T-helper 1 cell treated with Interleukin-12 subunit alpha and Interleukin-12 subunit beta and Interleukin-4 antibody, amounts not matched to agents 30 ng/mL and 1 ng/mL, for 36 hours (primary cell): ENCODE measurements around the gene CGB8. TPM values are rescaled to one million over a fixed set of nuclear protein-coding genes. Genes with fewer than 3 reads are reported as not detected.
"Not testable (repeated sequence)": the region's sequence is repeated elsewhere in the genome, so short reads cannot be mapped to it uniquely, and the experiment has no call there.

Experiments
- intact Hi-C: fragments of 100-400 bp; cut with micrococcal nuclease; formaldehyde crosslinking; loops from one replicate; pipeline ENCODE4 v1.15.1; 2024
- total RNA-seq: library from RNA; stranded (reverse); gene quantifications from 2 replicates; pipeline ENCODE4 v1.2.3, GENCODE V29; 2022

CGB8 gene
- total RNA-seq, 1 donor from 2014 or later = not detected

- intact Hi-C loops = not testable (repeated sequence)
These were observed 17.1 kb downstream of the CGB8 start, which contains the start of gene CGB2 for GRCh38 chr19:49031642-49032301. CGB2 (plus strand) TSS chr19:49031890; CDS start chr19:49032096, 206 bp downstream.

- intact Hi-C loops = not testable (repeated sequence)
These were observed 18.6 kb downstream of the CGB8 start for GRCh38 chr19:49030323-49030722.

GRCh38 chr19:49029749-49030148 lies 19.2 kb downstream of the CGB8 start:
- intact Hi-C loops = not testable (repeated sequence)

DNA sequence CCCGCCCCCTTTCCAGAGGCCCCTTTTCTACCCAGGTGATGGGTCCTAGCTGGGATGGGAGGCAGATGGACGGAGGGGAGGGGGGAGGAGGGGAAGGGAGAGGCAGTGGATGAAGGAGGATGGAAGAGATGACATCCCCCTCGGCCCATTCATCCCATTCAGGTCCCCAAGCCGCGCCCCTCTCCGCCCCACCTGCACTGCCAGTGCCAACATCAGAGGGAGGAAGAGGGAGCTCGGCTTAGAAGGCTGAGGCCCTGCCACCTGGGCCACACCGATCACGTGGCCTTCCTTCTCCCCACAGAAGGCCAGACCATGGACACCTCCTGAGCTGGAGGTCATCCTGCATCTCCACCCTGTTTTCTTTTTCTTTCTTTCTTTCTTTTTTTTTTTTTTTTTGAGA lies 20.2 kb downstream of the CGB8 start:
- intact Hi-C loops = not testable (repeated sequence)

GRCh38 chr19:49025599-49025998 lies 23.3 kb downstream of the CGB8 start:
- intact Hi-C loops = not testable (repeated sequence)

DNA sequence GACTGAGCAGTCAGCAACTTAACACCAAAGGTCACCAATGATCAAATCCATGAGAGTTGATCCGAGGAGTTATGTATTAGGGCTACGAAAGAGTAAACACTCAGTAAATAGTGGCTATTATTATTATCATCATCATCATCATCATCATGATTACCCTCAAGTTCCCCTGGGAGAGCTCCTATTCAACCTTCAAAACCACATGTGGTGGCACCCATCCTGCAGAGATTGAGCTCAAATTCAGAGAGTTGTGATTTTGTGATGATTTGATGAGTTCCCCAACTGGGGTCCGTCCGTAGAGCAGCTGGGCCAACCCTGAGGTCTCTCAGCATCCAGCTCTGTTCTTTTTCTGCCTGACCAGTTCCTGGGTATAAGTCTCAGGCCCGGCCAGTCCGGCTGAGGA lies 23.8 kb downstream of the CGB8 start:
- intact Hi-C loops = not testable (repeated sequence)

DNA sequence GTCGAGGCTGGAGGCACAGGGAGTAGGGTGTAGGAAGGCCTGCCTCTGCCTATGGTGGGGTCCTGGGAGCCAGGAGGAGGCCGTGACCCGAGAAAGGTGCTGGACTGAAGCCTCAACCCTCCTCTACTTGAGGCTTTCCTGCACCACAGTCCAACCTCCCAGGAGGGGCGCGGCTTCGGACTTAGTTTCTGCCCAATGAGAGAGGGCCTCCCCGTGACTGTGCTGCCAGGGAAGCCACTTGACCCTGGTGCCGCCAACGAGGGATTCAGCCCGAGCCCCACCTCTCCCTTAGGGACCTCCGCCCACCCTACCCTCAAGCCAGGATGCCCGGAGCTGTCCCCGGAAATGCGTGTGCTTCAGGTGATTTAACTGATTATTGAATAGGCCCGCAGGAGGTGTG lies 24.7 kb downstream of the CGB8 start, which contains the start of gene CGB3:
Gene CGB3, minus strand, starts transcription at position 101 of the 400 bp plus-strand sequence. CDS start 362 bp downstream, outside the sequence.
- intact Hi-C loops = not testable (repeated sequence)

DNA sequence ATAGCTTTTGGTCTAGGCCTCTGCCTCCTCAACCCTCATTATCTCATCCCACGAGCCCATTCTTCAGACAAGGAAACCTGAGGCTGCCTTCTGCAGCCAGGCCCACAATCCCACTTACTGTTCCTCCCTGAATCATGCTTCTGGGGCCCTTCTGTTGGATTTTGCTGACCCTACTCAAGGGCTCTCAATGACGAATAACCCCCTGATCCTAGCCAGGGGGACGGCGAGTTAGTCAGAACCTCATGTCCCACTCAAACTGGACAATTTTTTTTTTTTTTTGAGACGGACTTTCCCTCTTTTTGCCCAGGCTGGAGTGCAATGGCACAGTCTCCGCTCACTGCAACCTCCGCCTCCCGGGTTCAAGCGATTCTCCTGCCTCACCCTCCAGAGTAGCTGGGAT lies 26.8 kb downstream of the CGB8 start:
- intact Hi-C loops = no loop called here

DNA sequence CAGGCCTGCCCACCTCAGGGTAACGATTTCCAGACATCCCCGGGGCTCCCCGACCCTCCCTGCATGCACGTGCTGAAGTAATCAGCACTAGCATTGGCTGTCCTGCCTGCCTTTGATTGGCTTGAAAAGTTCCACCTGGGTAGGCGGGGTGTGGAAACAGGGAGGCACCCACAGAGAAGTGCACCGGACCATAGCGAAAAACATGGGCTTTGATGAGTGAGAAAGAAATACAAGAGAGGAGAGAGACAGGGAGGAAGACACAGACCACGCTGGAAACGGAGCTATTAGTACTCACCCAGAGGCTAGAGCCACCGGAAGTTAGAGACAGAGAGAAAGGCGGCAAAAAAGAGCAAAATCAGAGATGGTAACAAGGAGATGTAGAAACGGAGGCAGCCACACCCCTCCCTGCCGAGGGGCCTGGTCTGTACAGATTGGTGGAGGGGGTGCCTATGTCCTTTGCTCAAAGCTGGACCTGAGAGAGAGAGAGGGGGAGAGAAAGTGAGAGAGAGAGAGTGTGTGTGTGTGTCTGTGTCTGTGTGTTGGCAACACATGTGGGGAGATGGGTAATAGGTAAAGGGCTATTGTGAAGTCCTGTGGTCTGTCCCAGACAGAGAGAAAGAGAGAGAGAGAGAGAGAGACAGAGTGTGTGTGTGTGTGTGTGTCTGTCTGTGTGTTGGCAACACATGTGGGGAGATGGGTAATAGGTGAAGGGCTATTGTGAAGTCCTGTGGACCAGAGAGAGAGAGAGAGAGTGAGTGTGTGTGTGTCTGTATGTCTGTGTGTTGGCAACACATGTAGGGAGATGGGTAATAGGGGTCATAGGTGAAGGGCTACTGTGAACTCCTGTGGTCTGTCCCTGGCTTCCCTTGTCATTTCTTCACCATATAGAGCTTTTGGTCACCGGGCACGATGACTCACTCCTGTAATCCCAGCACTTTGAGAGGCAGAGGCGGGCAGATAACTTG lies 27.7 kb downstream of the CGB8 start:
- intact Hi-C loops = no loop called here

DNA sequence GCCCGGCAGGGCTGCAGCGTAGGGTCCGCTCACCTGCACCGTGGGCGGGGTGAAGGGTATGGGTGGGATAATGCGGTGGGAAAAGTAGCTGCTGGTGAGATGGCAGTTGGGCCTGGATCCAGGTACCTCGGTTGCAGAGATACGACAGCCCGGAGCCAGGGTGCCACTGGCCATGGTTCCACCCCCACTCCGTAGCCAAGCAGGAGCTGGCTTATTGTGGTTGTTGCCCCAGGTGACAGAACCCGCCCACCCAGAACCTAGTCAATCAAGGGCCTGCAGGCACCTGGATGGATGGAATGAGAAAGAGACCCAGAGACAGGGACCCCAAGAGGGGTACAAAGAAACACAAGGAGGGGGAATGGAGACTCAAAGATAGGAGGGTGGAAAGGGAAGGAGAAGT lies 28.6 kb downstream of the CGB8 start:
- intact Hi-C loops = no loop called here

DNA sequence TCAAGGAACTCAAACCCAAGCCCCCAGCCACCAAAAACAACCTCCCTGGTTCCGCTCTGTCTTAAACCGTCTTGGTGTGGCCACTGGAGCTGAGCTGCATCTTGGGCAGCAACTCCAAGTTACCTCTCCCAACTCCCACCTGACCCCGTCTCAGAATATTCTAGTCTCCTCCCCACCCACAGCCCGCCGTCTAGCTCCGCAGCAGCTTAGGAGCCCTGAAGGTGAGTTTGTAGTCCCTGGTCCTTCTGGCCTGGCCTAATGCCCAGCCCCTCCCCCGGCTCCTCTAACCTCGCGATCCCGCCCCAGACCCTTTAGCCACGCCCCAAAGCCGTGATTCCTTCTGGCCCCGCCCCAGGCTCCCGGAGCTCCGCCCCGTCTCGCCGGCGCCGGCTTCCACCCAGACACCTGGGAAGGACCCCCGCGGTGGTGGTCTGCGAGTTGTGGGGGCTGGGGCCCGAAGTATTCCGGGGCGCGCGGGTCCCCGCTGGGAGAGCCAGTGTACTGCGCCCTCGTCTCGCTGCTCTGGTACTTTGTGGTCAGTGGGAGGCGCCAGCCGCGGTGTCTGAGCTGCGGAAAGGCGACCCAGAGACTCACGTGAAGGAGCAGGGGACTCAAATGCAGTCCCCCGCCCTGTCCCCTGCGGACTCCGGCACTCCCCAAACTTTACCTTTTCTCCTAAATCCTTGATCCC lies 29.5 kb downstream of the CGB8 start:
- intact Hi-C loops = loop anchor here (1.0 to 5.0 kb wide), 3 partner anchors 38 to 109 kb away; partner anchors contain the start of genes C19orf73, CGB7 and PPFIA3

DNA sequence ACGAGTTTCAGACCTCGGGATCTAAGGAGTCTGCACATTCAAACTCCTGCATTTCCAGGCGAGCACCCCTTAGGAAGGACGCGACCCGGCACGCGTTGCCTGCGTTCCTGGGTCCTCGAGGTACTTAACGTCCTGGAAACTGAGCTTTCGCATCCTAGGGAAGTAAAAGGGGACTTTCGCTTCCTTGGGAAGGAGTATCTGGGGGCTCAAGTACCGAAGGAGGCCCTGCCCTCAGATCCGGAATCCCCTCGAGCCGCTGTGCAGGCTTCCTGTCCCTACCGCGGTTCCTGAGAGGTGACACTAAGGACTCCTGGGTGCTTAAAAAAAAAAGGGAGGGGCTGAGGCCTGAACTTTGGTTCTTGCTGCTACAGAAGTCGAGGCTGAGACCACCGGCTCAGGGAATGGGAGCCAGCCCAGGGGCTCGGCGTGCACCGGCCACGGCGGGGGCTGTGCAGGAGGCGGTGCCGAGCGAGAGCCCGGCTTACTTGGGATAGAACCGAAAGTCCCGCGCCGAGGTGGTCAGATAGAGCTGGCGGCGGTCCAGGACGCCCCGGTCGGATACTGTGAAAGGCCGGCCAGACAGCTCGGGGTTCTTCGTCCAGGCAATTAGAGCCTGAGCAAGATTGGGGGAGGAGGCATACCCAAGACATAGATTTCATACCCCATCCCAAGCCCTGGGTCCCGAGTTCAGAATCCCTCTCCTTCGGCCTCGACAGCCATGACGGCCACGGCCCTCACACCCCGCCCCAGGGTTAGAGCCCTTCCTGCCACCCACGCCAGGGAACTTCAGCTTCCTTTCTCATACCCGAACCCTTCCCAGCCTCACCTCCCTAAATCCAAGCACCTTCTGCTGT lies 30.3 kb downstream of the CGB8 start:
- intact Hi-C loops = loop anchor here (1.0 to 5.0 kb wide), 3 partner anchors 39 to 110 kb away; partner anchors contain the start of genes C19orf73, CGB7 and PPFIA3

DNA sequence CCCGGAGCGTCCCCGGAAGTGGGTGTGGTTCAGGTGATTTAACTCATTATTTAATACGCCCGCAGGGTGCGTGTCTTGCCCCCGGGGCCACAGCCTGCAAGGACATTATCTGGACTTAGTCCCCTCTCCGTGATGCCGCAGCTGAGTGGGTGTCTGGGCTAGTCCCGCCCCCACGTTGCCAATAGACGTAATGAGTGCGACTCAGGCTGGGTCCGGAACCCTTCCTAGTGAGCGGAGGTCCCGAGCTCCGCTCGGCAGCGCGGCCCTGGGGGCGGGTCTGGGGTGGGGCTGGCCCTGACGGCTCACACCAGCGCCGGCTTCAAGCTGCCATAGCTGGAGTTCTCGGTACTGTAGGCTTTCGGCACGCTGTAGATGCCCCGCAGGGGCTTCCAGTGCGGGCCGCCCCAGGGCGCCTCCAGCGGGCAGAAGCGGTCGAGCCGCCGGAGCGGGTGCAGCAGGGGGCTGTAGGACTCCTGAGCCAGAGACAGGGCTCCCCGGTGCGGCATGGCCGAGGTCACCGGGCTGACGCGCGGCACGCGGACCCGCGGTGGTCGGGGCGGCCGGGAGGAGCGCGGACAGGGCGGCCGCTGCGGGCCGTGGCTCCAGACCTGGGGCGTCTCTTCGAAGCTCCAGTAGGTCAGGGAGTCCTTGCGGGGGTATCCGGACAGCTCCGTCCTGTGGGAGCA lies 31.1 kb downstream of the CGB8 start:
- intact Hi-C loops = loop anchor here (1.0 to 5.0 kb wide), 3 partner anchors 25 to 99 kb away; partner anchors contain the start of genes C19orf73, CGB7, GYS1 and PPFIA3

DNA sequence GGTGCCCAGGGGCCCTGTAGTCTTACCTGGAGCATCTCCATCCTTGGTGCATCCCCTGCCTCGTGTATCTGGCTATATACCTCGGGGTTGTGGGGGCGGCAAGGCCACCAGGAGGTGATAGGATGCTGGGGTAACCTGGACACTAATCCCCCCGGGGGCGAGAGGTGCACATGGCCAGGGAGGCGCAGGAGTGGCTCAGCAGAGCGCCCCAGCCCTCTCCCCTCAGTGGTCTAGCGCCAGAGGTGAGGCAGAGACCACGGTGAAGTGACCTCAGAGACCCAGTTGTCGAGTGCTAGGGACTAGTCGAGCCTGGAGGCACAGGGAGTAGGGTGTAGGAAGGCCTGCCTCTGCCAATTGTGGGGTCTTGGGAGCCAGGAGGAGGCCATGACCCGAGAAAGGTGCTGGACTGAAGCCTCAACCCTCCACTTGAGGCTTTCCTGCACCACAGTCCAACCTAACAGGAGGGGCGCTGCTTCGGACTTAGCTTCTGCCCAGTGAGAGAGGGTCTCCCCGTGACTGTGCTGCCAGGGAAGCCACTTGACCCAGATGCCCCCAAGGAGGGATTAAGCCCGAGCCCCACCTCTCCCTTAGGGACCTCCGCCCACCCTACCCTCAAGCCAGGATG lies 31.8 kb downstream of the CGB8 start, which contains the start of gene LHB:
Gene LHB, minus strand, starts transcription at position 51 of the 625 bp plus-strand sequence. Its CDS starts 10 bp downstream, at position 41.
- intact Hi-C loops = loop anchor here (1.0 to 5.0 kb wide), 3 partner anchors 24 to 100 kb away; partner anchors contain the start of genes C19orf73, CGB7, GYS1 and PPFIA3

- intact Hi-C loops = loop anchor here (5.0 kb wide), 2 partner anchors 41 to 101 kb away; partner anchors contain the start of genes C19orf73, CGB7 and PPFIA3
These were observed 32.7 kb downstream of the CGB8 start for GRCh38 chr19:49016067-49016839.

GRCh38 chr19:49014870-49015255 lies 34.0 kb downstream of the CGB8 start:
- intact Hi-C loops = loop anchor here (5.0 kb wide), 2 partner anchors 42 to 102 kb away; partner anchors contain the start of genes C19orf73, CGB7 and PPFIA3

- intact Hi-C loops = no loop called here
These were observed 34.6 kb downstream of the CGB8 start for GRCh38 chr19:49014123-49014869.
